ENCODE results near the gene KCNK2.

Gene KCNK2

GRCh38 chr1:215095524-215095923 lies 13.0 kb downstream of the KCNK2 start:
- DNase-seq (ENCODE audit: low read depth in 2 of 2), result no peak

GRCh38 chr1:215101511-215101910 lies 19.0 kb downstream of the KCNK2 start:
- DNase-seq (ENCODE audit: low read depth in 2 of 2), result no peak

- no peak for DNase-seq (ENCODE audit: low read depth in 2 of 2)
Observed at GRCh38 chr1:215104283-215104682, 21.7 kb downstream of the KCNK2 start.

- no peak for DNase-seq (ENCODE audit: low read depth in 2 of 2)
Observed at GRCh38 chr1:215106067-215106466, 23.5 kb downstream of the KCNK2 start.

GRCh38 chr1:215109171-215109570 lies 26.6 kb downstream of the KCNK2 start:
- no peak for DNase-seq (ENCODE audit: low read depth in 2 of 2)

GRCh38 chr1:215111916-215112315 lies 29.4 kb downstream of the KCNK2 start:
- no peak for DNase-seq (ENCODE audit: low read depth in 2 of 2)

GRCh38 chr1:215113776-215114153 lies 31.2 kb downstream of the KCNK2 start:
- DNase-seq (ENCODE audit: low read depth in 2 of 2), result no peak

- no peak for DNase-seq (ENCODE audit: low read depth in 2 of 2)
Observed at GRCh38 chr1:215114154-215114933, 31.8 kb downstream of the KCNK2 start.

GRCh38 chr1:215115760-215116159 lies 33.2 kb downstream of the KCNK2 start:
- DNase-seq (ENCODE audit: low read depth in 2 of 2), result no peak

- DNase-seq (ENCODE audit: low read depth in 2 of 2), result no peak
Observed at GRCh38 chr1:215118081-215118480, 35.5 kb downstream of the KCNK2 start.

- no peak for DNase-seq (ENCODE audit: low read depth in 2 of 2)
Observed at GRCh38 chr1:215119056-215119455, 36.5 kb downstream of the KCNK2 start.

GRCh38 chr1:215119719-215120365 lies 37.3 kb downstream of the KCNK2 start:
- no peak for DNase-seq (ENCODE audit: low read depth in 2 of 2)

- no peak for DNase-seq (ENCODE audit: low read depth in 2 of 2)
Observed at GRCh38 chr1:215128504-215128903, 46.0 kb downstream of the KCNK2 start.

GRCh38 chr1:215131291-215131690 lies 48.8 kb downstream of the KCNK2 start:
- no peak for DNase-seq (ENCODE audit: low read depth in 2 of 2)

GRCh38 chr1:215132156-215132555 lies 49.6 kb downstream of the KCNK2 start:
- DNase-seq (ENCODE audit: low read depth in 2 of 2), result no peak

- DNase-seq (ENCODE audit: low read depth in 2 of 2), result no peak
Observed at GRCh38 chr1:215133532-215133931, 51.0 kb downstream of the KCNK2 start.

GRCh38 chr1:215137985-215138384 lies 55.4 kb downstream of the KCNK2 start:
- no peak for DNase-seq (ENCODE audit: low read depth in 2 of 2)

- DNase-seq (ENCODE audit: low read depth in 2 of 2), result no peak
Observed at GRCh38 chr1:215140135-215140534, 57.6 kb downstream of the KCNK2 start.

- no peak for DNase-seq (ENCODE audit: low read depth in 2 of 2)
Observed at GRCh38 chr1:215141460-215141859, 58.9 kb downstream of the KCNK2 start.

GRCh38 chr1:215143497-215143896 lies 61.0 kb downstream of the KCNK2 start:
- no peak for DNase-seq (ENCODE audit: low read depth in 2 of 2)

- no peak for DNase-seq (ENCODE audit: low read depth in 2 of 2)
Observed at GRCh38 chr1:215146240-215146975, 63.9 kb downstream of the KCNK2 start.

- no peak for DNase-seq (ENCODE audit: low read depth in 2 of 2)
Observed at GRCh38 chr1:215147024-215147423, 64.5 kb downstream of the KCNK2 start.
